Activated CD4-positive, alpha-beta T cell treated with anti-CD3 and anti-CD28 coated beads for 4 hours (primary cell): ENCODE results near the gene ACAD9.
"Not testable (repeated sequence)": the region's sequence is repeated elsewhere in the genome, so short reads cannot be mapped to it uniquely, and the experiment has no call there.

Experiments used
- DNase-seq, 2 donors: peaks; one replicate each; pipeline ENCODE4 v3.0.0-alpha.2; 2020

The ACAD9 gene

GRCh38 chr3:128903501-128903900 lies 24.1 kb downstream of the ACAD9 start:
- no peak for DNase-seq

- DNase-seq, result no peak
Observed at GRCh38 chr3:128906031-128906803, 26.8 kb downstream of the ACAD9 start.

GRCh38 chr3:128906804-128907525 lies 27.5 kb downstream of the ACAD9 start:
- no peak for DNase-seq

- no peak for DNase-seq
Observed at GRCh38 chr3:128907706-128908445, 28.5 kb downstream of the ACAD9 start.

GRCh38 chr3:128908951-128909350 lies 29.5 kb downstream of the ACAD9 start:
- no peak for DNase-seq

GRCh38 chr3:128910006-128910405 lies 30.6 kb downstream of the ACAD9 start:
- no peak for DNase-seq

- DNase-seq, result no peak
Observed at GRCh38 chr3:128911911-128912310, 32.5 kb downstream of the ACAD9 start.

GRCh38 chr3:128914966-128915645 lies 35.7 kb downstream of the ACAD9 start:
- DNase-seq, result no peak

- no peak for DNase-seq
Observed at GRCh38 chr3:128917291-128917690, 37.9 kb downstream of the ACAD9 start.

- DNase-seq, result no peak
Observed at GRCh38 chr3:128919988-128920387, 40.6 kb downstream of the ACAD9 start.

GRCh38 chr3:128922804-128923459 lies 43.5 kb downstream of the ACAD9 start:
- peak; percentile 45 to 52 for DNase-seq

- DNase-seq, result no peak
Observed at GRCh38 chr3:128923576-128923975, 44.2 kb downstream of the ACAD9 start.

GRCh38 chr3:128923986-128924385 lies 44.6 kb downstream of the ACAD9 start:
- not testable (repeated sequence) for DNase-seq

GRCh38 chr3:128929364-128929763 lies 49.9 kb downstream of the ACAD9 start:
- DNase-seq, result no peak

GRCh38 chr3:128931046-128931445 lies 51.6 kb downstream of the ACAD9 start:
- no peak for DNase-seq

- DNase-seq, result no peak
Observed at GRCh38 chr3:128932516-128933212, 53.2 kb downstream of the ACAD9 start.

- no peak for DNase-seq
Observed at GRCh38 chr3:128933213-128933921, 53.9 kb downstream of the ACAD9 start.

GRCh38 chr3:128933922-128934253 lies 54.5 kb downstream of the ACAD9 start:
- no peak for DNase-seq

- DNase-seq, result no peak
Observed at GRCh38 chr3:128935922-128936321, 56.5 kb downstream of the ACAD9 start.

GRCh38 chr3:128936341-128936740 lies 56.9 kb downstream of the ACAD9 start:
- no peak for DNase-seq

GRCh38 chr3:128940252-128940651 lies 60.8 kb downstream of the ACAD9 start:
- no peak for DNase-seq
